ENCODE data around the gene FAM219A.

The FAM219A gene

GRCh38 chr9:34458013-34458958, at the start of gene FAM219A, which contains the start of gene DNAI1:
FAM219A (minus strand) TSS chr9:34458570; CDS start chr9:34458263, 307 bp downstream.
DNAI1 (plus strand) TSS chr9:34458805; CDS start chr9:34459006, 201 bp downstream.
- DNase-seq: peak; percentile 97

- DNase-seq: no peak
Observed at GRCh38 chr9:34507966-34508365, 49.6 kb upstream of the FAM219A start.

GRCh38 chr9:34507556-34507955, 49.2 kb upstream of the FAM219A start:
- DNase-seq: no peak

- DNase-seq: no peak
Observed at GRCh38 chr9:34506623-34507022, 48.3 kb upstream of the FAM219A start.

- DNase-seq: no peak
Observed at GRCh38 chr9:34505370-34506120, 47.2 kb upstream of the FAM219A start.

GRCh38 chr9:34503406-34503805, 45.0 kb upstream of the FAM219A start:
- DNase-seq: no peak

GRCh38 chr9:34502891-34503290, 44.5 kb upstream of the FAM219A start:
- no peak for DNase-seq

- no peak for DNase-seq
Observed at GRCh38 chr9:34502471-34502870, 44.1 kb upstream of the FAM219A start.

GRCh38 chr9:34501889-34502425, 43.6 kb upstream of the FAM219A start:
- DNase-seq: no peak

- DNase-seq: no peak
Observed at GRCh38 chr9:34501372-34501771, 43.0 kb upstream of the FAM219A start.

GRCh38 chr9:34500623-34501267, 42.4 kb upstream of the FAM219A start:
- peak; percentile 10 for DNase-seq

GRCh38 chr9:34499076-34499475, 40.7 kb upstream of the FAM219A start:
- no peak for DNase-seq

- DNase-seq: no peak
Observed at GRCh38 chr9:34498553-34498952, 40.2 kb upstream of the FAM219A start.

- no peak for DNase-seq
Observed at GRCh38 chr9:34496149-34496712, 37.9 kb upstream of the FAM219A start.

- DNase-seq: no peak
Observed at GRCh38 chr9:34493972-34494535, 35.7 kb upstream of the FAM219A start.

GRCh38 chr9:34492051-34492450, 33.7 kb upstream of the FAM219A start:
- DNase-seq: no peak

- no peak for DNase-seq
Observed at GRCh38 chr9:34491596-34491995, 33.2 kb upstream of the FAM219A start.

GRCh38 chr9:34490760-34491159, 32.4 kb upstream of the FAM219A start:
- DNase-seq: no peak

- DNase-seq: no peak
Observed at GRCh38 chr9:34490360-34490759, 32.0 kb upstream of the FAM219A start.

- DNase-seq: no peak
Observed at GRCh38 chr9:34486572-34486971, 28.2 kb upstream of the FAM219A start.

- DNase-seq: no peak
Observed at GRCh38 chr9:34485822-34486221, 27.5 kb upstream of the FAM219A start.

GRCh38 chr9:34484678-34485077, 26.3 kb upstream of the FAM219A start:
- DNase-seq: no peak

Data from kidney glomerular epithelial cell (primary cell).